OCI-LY7 (cell line): ENCODE measurements around the gene CAMK2B.

Experiments used
- CTCF ChIP-seq: fragments of 200-600 bp; sonication (generic); conservative IDR thresholded peaks from 2 replicates; pipeline ENCODE4 v1.5.1; 2014; ENCODE audit warnings: mild to moderate bottlenecking, antibody characterized with exemption, low read length, moderate library complexity, mixed read lengths
- EZH2phosphoT487 ChIP-seq: fragments of 200-600 bp; sonication (generic); IDR thresholded peaks from 2 replicates; pipeline ENCODE4 v1.6.1; 2018; ENCODE audit warnings: low read depth, borderline replicate concordance, mild to moderate bottlenecking, mixed run types, antibody characterized with exemption, low read length, moderate library complexity, mixed read lengths

DNA sequence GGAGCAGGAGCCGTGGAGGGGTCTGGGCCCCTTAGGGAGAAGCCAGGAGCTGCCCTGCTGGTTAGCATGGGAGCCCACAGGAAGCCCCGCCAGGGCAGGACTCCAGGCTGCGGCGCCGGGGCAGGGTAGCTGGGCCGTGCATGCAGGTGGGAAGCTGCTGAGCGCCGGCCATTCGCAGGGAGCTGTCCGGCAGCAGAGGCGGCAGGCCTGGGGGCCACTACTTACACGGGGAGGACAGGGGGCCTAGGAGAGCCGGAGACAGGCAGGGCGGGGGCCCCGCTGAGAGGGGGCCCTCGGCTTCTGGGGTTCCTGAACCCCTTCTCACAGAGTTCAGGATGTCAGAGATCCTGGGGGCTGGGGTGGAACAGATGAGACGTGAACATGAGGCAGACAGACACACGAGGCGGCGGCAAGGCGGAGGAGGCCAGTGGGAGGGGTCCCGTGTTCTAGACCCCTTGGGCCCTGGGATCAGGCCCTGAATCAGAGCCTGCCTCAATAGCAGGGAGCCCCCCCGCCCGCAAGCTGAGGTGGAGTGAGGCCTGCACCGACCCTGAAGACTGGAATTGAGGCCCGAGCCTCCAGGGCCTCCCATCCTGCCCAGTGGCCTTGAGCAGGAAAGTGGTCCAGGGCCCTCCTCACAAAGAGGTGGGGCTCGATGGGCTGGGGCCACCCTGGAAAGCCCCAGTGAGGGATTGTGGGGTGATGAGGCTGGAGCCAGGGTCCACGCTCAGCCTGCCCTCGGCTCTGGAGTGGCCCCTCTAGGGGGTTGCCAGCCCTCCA is 96.6 kb downstream of the CAMK2B start:
- TF ChIP-seq CTCF (no peak), EZH2phosphoT487 (no peak)
